Measurements from ENCODE around the gene BNC1.

GRCh38 chr15:83308671-83309070 lies 24.2 kb upstream of the BNC1 start:
- TF ChIP-seq CTCF (IDR thresholded peaks at IDR 0.05) = no peak
- TF ChIP-seq POLR2A (IDR thresholded peaks at IDR 0.05) = no peak

All from heart left ventricle (tissue), 13 donors.